OCI-LY7 (cell line): ENCODE measurements around the gene SYT2. TPM values are rescaled to one million over a fixed set of nuclear protein-coding genes. Genes with fewer than 3 reads are reported as not detected.
"Not testable (repeated sequence)": the region's sequence is repeated elsewhere in the genome, so short reads cannot be mapped to it uniquely, and the experiment has no call there.

Experiments used
- BruUV-seq: library from RNA; stranded (reverse); fragments of 400-500 nt; replicated peaks from 2 replicates; lab custom pipeline; 2021; lab: Mats Ljungman, UMichigan
- CTCF ChIA-PET: fragments of 300-600 bp; sonication (Branson Sonifier 250); formaldehyde crosslinking; loops from one replicate; lab custom pipeline; 2022; ENCODE audit warnings: antibody characterized with exemption; ENCODE audit not compliant: unreplicated experiment; lab: Charles Lee
- POLR2A ChIA-PET: fragments of 300-600 bp; sonication (Branson Sonifier 250); formaldehyde crosslinking; loops from one replicate; lab custom pipeline; 2022; ENCODE audit warnings: antibody characterized with exemption; lab: Charles Lee
- DNase-seq: peaks from one replicate; pipeline ENCODE4 v3.0.0-alpha.2; 2015; ENCODE audit warnings: low spot score
- H2AFZ ChIP-seq: fragments of 200-600 bp; sonication (generic), shearing (Covaris generic); 2 replicates; pipeline ENCODE4 v1.6.1; 2014; ENCODE audit warnings: mild to moderate bottlenecking, antibody characterized with exemption, low read length, moderate library complexity
- H3K27ac ChIP-seq: fragments of 200-600 bp; sonication (generic); 2 replicates; pipeline ENCODE4 v1.5.1; 2014; ENCODE audit warnings: mixed run types, low read depth, mild to moderate bottlenecking, moderate library complexity, low read length, inconsistent platforms; ENCODE audit not compliant: poor library complexity, severe bottlenecking
- H3K36me3 ChIP-seq: fragments of 200-600 bp; sonication (generic); 2 replicates; pipeline ENCODE4 v1.6.1; 2014; ENCODE audit warnings: mild to moderate bottlenecking, antibody characterized with exemption, low read length, moderate library complexity, mixed read lengths; ENCODE audit not compliant: insufficient read depth
- H3K4me1 ChIP-seq: fragments of 200-600 bp; sonication (generic); 2 replicates; pipeline ENCODE4 v1.5.1; 2014; ENCODE audit warnings: mild to moderate bottlenecking, low read length; ENCODE audit not compliant: insufficient read depth, poor library complexity, severe bottlenecking
- H3K4me2 ChIP-seq: fragments of 200-600 bp; sonication (generic); 2 replicates; pipeline ENCODE4 v1.6.1; 2014; ENCODE audit warnings: mild to moderate bottlenecking, low read length
- H3K4me3 ChIP-seq: fragments of 200-600 bp; sonication (generic); 2 replicates; pipeline ENCODE4 v1.5.1; 2014; ENCODE audit warnings: mild to moderate bottlenecking, low read depth, low read length; ENCODE audit not compliant: poor library complexity, severe bottlenecking
- H3K79me2 ChIP-seq: fragments of 200-600 bp; sonication (generic); 2 replicates; pipeline ENCODE4 v1.6.1; 2016; ENCODE audit warnings: low read depth, mild to moderate bottlenecking, low read length, moderate library complexity, mixed read lengths; ENCODE audit not compliant: insufficient read depth
- H3K9me2 ChIP-seq: fragments of 200-600 bp; sonication (generic); 2 replicates; pipeline ENCODE4 v1.6.1; 2016; ENCODE audit warnings: mild to moderate bottlenecking, low read length, mixed read lengths; ENCODE audit not compliant: insufficient read depth
- H3K9me3 ChIP-seq: fragments of 200-600 bp; sonication (generic); 2 replicates; pipeline ENCODE4 v1.6.1; 2014; ENCODE audit warnings: mild to moderate bottlenecking, mixed run types, low read length, mixed read lengths
- H4K20me1 ChIP-seq: fragments of 200-600 bp; sonication (generic); 2 replicates; pipeline ENCODE4 v1.6.1; 2014; ENCODE audit warnings: mild to moderate bottlenecking, antibody characterized with exemption, low read length, moderate library complexity, mixed read lengths; ENCODE audit not compliant: insufficient read depth
- EZH2phosphoT487 ChIP-seq: fragments of 200-600 bp; sonication (generic); IDR thresholded peaks from 2 replicates; pipeline ENCODE4 v1.6.1; 2018; ENCODE audit warnings: low read depth, borderline replicate concordance, mild to moderate bottlenecking, mixed run types, antibody characterized with exemption, low read length, moderate library complexity, mixed read lengths
- intact Hi-C: fragments of 100-400 bp; cut with micrococcal nuclease; formaldehyde crosslinking; loops from one replicate; pipeline ENCODE4 v1.10.0; 2022; ENCODE audit not compliant: unreplicated experiment
- total RNA-seq, 2 experiments: library from RNA; depleted of rRNA in 1 of 2; stranded (reverse); fragments of >200 nt in 1 of 2; shearing (Covaris generic) in 1 of 2; gene quantifications; 2 replicates each; pipeline ENCODE4 v1.2.3, GENCODE V29; 2014 to 2022
- TF ChIP-seq, protein P1 (sequence below): fragments of 200-600 bp; sonication (generic); conservative IDR thresholded peaks from 2 replicates; pipeline ENCODE4 v1.5.1; 2014; ENCODE audit warnings: mild to moderate bottlenecking, antibody characterized with exemption, low read length, moderate library complexity, mixed read lengths

SYT2 gene
- total RNA-seq, 2 experiments from 2014 or later, result not detected

DNA sequence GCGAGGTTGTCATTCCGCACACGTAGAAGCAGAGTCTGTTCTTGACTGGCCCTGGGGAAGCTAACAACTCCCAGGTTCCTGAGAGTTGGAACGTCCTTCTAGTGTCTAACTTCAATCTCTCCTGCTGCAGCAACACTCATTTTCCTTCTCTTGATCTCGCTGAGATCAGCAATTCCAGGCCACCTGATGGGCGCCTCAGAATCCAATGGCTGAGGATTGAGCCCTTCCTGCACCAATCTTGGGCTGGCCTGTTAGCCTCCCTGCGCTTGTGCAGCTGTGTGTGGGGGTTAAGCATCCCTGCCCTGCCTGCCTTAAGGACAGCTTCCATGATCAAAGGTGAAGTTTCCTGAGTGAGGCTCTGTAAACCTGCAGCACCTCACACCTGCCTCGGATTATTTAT is 87.9 kb downstream of the SYT2 start:
- H3K36me3 ChIP-seq, result no peaks in the 10 kb centered on the region
- POLR2A ChIA-PET, result no interaction called here
- H3K9me2 ChIP-seq, result no peaks in the 10 kb centered on the region
- no peaks in the 10 kb centered on the region for H3K9me3 ChIP-seq
- no peak for TF ChIP-seq EZH2phosphoT487
- TF ChIP-seq, protein P1, sequence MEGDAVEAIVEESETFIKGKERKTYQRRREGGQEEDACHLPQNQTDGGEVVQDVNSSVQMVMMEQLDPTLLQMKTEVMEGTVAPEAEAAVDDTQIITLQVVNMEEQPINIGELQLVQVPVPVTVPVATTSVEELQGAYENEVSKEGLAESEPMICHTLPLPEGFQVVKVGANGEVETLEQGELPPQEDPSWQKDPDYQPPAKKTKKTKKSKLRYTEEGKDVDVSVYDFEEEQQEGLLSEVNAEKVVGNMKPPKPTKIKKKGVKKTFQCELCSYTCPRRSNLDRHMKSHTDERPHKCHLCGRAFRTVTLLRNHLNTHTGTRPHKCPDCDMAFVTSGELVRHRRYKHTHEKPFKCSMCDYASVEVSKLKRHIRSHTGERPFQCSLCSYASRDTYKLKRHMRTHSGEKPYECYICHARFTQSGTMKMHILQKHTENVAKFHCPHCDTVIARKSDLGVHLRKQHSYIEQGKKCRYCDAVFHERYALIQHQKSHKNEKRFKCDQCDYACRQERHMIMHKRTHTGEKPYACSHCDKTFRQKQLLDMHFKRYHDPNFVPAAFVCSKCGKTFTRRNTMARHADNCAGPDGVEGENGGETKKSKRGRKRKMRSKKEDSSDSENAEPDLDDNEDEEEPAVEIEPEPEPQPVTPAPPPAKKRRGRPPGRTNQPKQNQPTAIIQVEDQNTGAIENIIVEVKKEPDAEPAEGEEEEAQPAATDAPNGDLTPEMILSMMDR, result no peak
- H3K79me2 ChIP-seq, result no peaks in the 10 kb centered on the region
- peaks cover 18% of the 10 kb centered on the region for H3K4me1 ChIP-seq
- BruUV-seq, result no TSS peak
- H3K27ac ChIP-seq, result no peak overlapping the region
- H4K20me1 ChIP-seq, result no peaks in the 10 kb centered on the region
- CTCF ChIA-PET, result no interaction called here
- no peak overlapping the region for H3K4me2 ChIP-seq
- intact Hi-C loops, result no loop called here
- DNase-seq, result no peak
- H2AFZ ChIP-seq, result no peak overlapping the region
- no peak overlapping the region for H3K4me3 ChIP-seq

DNA sequence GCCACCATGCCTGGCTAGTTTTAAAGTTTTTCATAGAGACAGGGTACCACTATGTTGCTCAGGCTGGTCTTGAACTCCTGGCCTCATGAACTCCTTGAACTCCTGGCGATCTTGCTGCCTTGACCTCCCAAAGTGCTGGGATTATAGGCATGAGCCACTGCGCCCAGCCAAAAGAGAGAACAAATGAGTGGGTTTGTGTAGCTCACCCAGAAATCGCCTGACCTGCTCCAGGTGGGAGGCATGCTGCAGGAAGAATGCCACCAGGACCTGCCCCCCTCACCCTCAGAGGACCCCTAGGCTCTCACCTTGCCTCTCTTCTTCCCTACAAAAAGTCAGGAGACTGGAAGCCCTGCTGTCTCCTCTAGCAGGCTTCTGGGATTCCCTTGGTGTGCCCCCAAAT is 88.8 kb downstream of the SYT2 start:
- Histone ChIP-seq H3K4me3 (no peak overlapping the region), H2AFZ (no peak overlapping the region), H3K9me3 (no peaks in the 10 kb centered on the region), H3K4me1 (peaks cover 13% of the 10 kb centered on the region), H3K4me2 (no peak overlapping the region), H3K9me2 (no peaks in the 10 kb centered on the region), H3K27ac (no peak overlapping the region), H3K79me2 (no peaks in the 10 kb centered on the region), H3K36me3 (no peaks in the 10 kb centered on the region), H4K20me1 (no peaks in the 10 kb centered on the region)
- DNase-seq, result no peak
- TF ChIP-seq EZH2phosphoT487, result no peak
- TF ChIP-seq, protein P1, result no peak
- ChIA-PET POLR2A (no interaction called here), CTCF (no interaction called here)
- intact Hi-C loops, result no loop called here
- BruUV-seq, result no TSS peak

DNA sequence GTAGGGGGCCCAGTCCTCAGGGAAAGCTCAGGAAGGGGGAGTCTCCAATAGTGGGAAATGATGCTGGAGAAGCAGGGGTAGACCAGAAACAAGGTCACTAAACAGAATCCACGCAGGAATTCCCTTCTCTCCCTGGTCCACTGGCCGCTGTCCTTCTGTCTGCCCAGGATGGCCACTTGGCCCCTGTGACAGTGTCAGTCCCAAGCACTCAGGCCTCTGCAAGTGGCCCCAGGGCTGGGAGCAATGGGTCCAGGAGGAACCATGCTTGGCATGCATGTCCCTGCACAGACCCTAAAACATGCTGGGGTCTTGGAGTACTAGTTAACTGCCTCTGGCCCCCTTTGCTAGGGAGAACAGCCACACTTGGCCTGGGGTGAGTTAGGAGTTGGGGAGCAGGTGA is 90.2 kb downstream of the SYT2 start:
- H3K9me3 ChIP-seq, H3K4me2 ChIP-seq, H3K9me2 ChIP-seq, H4K20me1 ChIP-seq, intact Hi-C loops, H2AFZ ChIP-seq, DNase-seq, BruUV-seq, H3K27ac ChIP-seq, H3K79me2 ChIP-seq, POLR2A ChIA-PET, CTCF ChIA-PET, H3K36me3 ChIP-seq, H3K4me3 ChIP-seq: not testable (repeated sequence)
- peaks cover 19% of the 10 kb centered on the region for H3K4me1 ChIP-seq
